Esophagus squamous epithelium (tissue), 4 donors: Measurements from ENCODE around the gene SLC25A13.

Experiments used
- CTCF ChIP-seq, 6 experiments: fragments of 450-650 bp in 4 of 6; fragments of 200-600 bp in 2 of 6; sonication (generic) in 2 of 6; IDR thresholded peaks; one replicate each; pipeline ENCODE4 v1.5.1; 2016 to 2019; ENCODE audit warnings: antibody characterized with exemption in 6 of 6, mild to moderate bottlenecking in 4 of 6, moderate library complexity in 4 of 6
- POLR2A ChIP-seq, 4 donors: fragments of 450-650 bp; IDR thresholded peaks; one replicate each; pipeline ENCODE4 v1.6.1; 2017; ENCODE audit warnings: antibody characterized with exemption in 4 of 4, mild to moderate bottlenecking in 4 of 4, moderate library complexity in 3 of 4

DNA sequence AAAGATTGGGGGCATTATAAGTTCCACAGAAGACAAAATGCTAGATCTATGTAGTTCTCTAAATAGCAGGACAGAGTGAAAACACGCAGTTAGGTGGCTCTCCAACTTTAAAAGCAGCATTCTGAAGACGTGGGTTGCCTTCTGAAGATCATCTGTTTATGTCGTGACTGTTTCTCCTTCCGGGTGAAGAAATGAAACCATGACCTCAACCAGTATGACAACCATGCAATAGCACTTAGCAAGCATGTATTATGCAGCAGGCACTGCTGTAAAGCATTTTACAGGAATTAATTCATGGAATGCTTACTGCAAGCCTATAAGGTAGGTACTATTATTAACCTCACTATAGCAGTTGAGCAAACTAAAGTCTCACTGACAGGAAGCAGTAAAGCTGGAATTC lies 125.2 kb downstream of the SLC25A13 start:
- TF ChIP-seq POLR2A (IDR thresholded peaks at IDR 0.05) (no peak), CTCF (IDR thresholded peaks at IDR 0.05) (no peak)
